Middle frontal gyrus (tissue), 1 donor: ENCODE results near the gene CAP1.

ENCODE experiments used
- DNase-seq: peaks from one replicate; pipeline ENCODE4 v3.0.0-alpha.2; 2015; ENCODE audit warnings: low spot score; ENCODE audit errors: extremely low spot score

Gene CAP1

DNA sequence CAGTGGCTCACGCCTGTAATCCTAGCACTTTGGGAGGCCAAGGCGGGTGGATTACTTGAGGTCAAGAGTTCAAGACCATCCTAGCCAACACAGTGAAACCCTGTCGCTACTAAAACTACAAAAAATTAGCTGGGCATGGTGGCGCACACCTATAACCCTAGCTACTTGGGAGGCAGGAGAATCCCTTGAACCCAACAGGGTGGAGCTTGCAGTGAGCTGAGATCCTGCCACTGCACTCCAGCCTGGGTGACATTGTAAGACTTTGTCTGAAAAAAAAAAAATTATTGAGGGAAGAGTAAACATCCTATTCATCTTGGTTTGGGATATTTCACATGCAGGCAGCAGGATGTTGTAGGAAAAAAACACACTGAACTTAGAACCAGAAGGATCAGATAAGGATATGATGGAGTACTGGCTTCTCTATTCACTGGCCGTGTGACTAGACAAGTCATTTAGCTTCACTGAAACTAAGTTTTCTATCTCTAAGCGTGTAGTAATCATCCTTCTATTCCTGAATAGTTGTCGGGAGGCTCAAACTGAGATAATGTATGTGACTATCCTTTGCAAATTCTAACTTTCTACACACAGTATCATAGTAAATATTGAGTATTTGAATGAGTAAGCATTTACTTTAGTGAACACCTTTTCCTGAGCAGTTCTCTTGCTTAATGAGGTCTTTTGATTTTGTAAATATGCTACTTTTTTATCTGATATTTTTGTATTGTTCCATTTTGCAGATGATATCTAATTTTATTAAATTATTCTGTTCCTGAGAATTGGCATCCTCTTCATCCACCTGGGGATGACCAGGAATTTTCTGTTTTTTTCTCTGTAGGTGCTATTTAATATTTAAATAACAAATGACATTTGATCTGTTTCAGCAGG, 18.2 kb downstream of the CAP1 start:
- DNase-seq: no peak

DNA sequence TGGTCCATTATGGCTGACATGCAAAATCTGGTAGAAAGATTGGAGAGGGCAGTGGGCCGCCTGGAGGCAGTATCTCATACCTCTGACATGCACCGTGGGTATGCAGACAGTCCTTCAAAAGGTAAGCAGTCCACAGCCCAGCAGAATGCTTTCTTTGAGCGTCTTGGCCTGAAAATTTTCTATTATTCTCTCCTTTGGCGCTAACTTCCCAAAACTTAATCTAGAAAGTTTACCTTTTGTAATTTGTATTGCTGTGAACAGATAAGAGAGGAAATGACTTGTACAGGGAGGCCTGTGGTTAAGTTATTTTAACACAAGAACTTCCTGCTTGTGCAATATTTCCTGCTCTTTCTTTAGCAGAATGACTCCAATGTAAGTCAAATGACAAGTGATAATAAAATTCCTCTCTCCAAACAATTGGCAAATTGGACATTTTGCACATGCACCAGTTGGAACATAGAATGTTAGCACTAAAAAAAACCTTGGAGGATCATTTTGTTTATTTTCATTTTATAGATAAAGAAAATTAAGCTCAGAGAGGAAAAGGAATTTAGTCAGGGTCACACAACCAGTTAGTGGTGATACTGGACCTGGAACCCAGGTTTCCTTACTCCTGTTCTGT, 18.9 kb downstream of the CAP1 start:
- no peak for DNase-seq

DNA sequence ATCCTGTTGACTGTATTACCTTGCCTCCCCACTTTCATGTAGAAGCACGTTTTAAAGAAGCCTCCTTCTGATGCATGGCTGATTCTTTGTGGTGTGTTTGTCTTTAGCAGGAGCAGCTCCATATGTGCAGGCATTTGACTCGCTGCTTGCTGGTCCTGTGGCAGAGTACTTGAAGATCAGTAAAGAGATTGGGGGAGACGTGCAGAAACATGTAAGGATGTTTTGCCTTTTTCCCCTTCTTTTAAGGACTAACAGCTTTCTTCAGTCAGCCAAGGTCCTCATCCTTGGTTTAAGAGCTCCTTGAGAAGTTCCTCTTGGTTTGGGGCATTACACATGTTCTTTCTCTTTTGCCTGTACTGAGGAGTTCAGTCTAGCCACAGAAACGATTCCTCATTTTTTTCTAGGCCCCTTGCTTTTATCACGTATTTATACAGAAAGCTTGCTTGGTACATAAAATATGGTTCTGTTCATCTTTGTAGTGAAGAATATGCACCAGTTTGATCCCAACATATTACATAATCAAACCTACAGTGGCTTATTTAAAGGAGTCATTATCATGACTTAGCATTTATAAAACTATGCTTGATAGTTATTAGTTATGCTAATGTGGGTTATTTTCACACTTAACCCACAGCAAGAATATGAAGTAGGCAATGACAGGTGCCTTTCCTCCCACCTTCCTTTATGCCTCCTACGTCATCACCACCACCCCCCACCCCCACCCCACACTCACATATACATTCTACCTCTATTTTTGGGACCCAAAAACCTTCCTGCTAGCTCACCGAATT, 19.6 kb downstream of the CAP1 start:
- DNase-seq: no peak

GRCh38 chr1:40064797-40065499, 24.4 kb downstream of the CAP1 start:
- DNase-seq: no peak

- no peak for DNase-seq
These were observed 26.5 kb downstream of the CAP1 start for GRCh38 chr1:40067023-40067422.

- DNase-seq: no peak
These were observed 27.3 kb downstream of the CAP1 start for GRCh38 chr1:40067851-40068250.

- no peak for DNase-seq
These were observed 31.6 kb downstream of the CAP1 start for GRCh38 chr1:40072142-40072541.

DNA sequence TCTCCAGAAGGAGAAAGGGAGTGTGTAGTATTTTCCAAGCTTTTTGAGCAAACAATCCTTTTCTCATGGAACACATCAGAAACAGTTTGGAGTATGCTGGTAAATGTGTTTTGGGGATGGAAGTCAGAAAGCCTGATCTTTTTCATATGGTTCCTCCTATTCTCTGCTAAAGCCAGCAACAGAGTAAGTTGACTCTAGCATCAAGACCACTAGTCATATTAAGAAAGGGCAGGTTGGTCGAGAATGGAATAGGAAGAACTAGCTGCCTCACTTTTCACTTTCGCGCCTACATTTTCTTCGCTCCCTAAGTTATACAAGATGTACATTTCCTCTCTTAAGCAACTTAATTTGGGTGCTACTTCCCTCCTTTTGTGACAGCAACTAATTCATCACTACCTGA, 32.5 kb downstream of the CAP1 start:
- no peak for DNase-seq

GRCh38 chr1:40075266-40075665, 34.7 kb downstream of the CAP1 start:
- no peak for DNase-seq

GRCh38 chr1:40076895-40077312, 36.4 kb downstream of the CAP1 start:
- DNase-seq: no peak

DNA sequence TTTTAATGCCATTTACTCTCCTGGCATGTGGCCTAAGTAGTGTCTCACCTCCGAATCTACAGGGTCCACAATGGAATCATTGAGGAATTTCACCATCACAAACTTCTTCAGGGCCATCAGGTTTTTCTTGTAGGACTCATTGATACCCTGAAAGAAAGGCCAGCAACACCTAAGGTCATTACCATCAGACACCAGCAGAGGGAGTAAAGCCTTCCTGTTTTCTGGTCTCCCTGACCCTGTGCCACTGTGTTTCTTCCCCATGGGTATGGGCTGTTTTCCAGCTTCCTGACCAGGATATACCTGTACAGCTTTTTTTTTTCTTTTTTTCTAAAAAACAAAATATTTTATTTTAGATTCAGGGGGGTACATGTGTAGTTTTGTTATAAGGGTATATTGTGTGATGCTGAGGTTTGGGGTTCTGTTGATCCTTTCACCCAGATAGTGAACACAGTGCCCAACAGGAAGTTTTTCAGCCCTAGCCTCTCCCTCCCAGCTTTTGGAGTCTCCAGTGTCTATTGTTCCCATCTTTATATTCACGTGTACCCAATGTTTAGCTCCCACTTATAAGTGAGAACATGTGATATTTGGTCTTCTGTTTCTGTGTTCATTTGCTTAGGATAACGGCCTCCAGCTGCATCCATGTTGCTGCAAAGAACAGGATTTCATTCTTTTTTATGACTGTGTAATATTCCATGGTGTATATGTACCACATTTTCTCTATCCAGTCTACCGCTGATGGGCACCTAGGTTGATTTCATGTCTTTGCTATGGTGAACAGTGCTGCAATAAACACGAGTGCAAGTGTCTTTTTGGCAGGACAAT, 38.2 kb downstream of the CAP1 start:
- DNase-seq: no peak

DNA sequence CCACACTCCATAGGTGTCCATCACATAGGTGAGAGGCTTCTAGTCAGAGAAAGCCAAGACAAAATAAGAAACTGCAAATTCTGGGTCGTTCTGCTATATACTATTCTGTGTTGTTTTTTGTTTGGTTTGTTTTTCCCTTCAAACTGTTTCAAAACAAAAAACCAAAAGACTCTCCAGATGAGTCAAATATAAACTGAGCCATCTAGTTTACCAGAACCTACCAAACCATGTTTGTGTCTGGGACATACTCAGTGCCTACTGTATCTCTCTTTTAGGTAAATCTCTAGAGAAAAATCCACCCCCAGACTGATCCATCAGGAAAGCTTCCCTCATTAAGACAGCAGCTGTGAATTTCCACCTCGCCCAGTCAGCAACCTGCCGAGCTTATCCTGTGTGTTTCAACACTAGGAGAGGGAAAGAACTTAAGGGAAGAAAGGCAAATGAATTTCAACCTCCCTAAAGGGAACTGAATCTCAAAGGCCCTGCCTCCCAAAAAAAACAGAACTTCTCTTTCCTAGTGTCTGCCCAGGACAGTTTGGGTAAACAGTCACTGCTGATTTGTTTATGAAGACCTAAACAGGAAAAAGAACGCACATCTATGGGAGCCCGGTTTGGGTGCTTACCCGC, 39.4 kb downstream of the CAP1 start:
- DNase-seq: no peak

DNA sequence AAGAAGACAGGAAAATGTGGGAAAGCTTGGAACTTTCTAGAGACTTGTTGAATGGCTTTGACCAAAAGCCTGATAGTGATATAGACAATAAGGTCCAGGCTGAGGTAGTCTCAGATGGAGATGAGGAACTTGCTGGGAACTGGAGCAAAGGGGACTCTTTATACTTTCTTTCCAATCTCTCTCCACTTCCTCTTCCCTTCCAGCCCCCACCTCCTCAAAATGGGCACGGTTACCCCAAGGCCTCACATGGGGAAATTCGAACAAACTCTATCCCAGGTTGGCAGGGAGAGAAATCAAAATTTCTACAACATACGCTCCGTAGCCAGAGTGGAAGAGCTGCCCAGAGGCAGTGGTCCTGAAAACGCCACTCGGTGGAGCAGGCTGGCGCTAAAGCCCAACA, 41.3 kb downstream of the CAP1 start:
- DNase-seq: no peak

DNA sequence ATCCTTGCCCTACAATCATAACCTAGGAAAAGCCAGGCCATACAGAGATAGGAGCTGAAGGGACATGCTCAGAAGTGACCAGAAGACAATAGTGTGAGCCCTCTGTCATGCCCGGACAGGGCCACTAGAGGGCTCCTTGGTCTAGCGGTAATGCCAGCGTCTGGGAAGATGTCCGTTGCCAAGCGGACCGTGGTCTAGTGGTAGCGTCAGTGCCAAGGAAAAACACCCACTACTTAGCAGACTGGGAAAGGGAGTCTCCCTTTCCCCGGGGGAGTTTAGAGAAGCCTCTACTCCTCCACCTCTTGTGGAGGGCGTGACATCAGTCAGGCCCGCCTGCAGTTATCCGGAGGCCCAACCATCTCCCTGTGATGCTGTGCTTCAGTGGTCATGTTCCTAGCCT, 44.2 kb downstream of the CAP1 start:
- peak; percentile 42 for DNase-seq

DNA sequence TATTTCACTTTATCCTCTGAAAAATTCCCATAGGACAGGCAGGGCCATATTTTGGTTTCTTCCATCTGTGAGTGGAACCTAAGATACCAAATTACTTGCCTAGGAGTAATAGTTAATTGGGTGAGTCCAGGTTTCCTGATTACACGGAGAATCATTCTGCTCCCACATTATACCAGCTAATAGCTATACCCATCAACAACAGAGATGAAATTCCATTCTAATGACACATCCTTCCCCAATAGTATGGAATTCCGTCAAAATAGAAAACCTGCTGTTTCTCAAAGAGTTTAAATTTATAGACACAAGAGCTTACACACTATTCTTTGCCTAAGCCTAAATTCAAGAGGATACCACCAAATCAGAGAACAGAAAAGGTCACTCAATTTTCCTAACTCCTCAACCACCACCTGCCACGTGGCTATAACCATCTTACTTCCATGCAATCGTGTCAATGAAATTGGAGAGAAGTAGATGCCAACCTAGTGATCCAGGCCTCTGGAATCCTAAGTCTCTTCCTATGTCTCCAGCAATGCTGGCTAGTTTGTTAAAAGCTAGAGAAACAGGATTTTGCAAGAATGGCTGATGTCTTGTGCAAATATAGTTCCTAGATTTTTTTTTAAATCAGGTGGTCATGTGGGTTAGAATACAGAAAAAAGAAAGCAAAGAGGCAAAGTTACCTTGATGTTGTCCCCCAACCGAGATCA, 50.3 kb downstream of the CAP1 start:
- no peak for DNase-seq

GRCh38 chr1:40092241-40092640, 51.7 kb downstream of the CAP1 start:
- no peak for DNase-seq

DNA sequence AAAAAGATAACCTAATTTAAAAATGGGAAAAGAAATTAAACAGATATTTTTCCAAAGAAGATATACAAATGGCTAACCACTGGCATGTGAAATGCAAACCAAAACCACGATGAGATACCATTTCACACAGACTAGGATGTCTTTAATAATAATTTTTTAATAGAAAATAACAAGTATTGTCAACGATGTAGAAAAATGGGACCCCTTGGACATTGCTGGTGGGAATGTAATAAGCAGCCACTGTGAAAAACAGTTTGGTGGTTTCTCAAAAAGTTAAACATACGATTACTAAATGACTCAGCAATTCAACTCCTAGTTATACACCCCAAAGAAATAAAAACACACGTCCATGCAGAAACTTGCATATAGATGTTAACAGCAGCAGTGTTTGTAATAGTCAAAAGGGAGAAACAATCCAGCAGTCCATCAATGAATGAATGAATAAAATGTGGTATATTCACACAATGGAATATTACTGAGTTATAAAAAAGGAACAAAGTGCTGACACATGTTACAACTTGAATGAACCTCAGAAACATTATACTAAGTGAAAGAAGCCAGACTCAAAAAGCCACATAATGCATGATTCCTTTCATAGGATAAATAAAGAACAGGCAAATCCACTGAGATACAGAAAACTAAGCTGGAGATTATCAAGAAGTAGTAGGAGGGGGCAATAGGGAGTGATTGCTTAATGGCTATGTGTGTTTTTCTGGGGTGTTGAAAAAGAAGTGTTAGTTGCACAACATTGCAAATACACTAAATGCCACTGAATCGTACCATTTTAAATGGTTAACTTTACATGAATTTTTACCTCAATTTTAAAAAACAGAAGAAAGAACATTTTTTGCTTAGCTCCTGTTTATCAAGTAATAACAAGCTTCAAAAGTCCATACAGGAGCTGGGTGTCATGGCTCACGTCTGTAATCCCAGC, 52.4 kb downstream of the CAP1 start:
- DNase-seq: no peak

DNA sequence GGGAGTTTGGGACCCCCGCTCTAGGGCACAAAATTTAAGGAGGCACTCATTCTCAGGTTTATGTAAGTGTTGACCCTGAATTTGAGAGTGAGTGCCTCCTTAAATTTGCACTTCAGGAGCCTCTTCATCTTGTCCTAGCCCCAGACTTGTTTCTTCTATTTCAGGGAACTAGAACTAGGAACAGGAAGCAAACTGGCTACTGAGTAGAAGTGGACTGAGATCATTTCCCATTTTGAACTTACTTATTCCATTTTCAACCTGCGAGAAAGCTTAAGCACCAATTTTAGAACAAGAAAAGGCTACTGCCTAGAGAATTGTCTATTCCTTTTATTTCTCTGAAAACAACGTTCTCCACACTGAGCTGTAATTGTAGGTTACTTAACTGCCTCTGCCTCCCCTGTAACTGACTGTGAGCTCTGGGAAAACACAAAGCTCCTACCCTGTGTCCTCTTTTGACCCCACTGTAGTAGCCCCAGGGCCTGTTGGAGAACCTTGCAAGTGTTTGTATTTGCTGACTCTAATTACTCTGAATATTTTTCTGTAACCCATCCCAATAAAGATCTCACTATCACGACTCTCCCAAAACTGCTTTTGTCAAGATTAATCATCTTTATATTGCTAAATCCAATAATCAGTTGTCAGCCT, 54.1 kb downstream of the CAP1 start:
- DNase-seq: no peak
